Activated naive CD8-positive, alpha-beta T cell treated with anti-CD3 and anti-CD28 coated beads for 36 hours (primary cell): Measurements from ENCODE around the gene CEP112. TPM values are rescaled to one million over a fixed set of nuclear protein-coding genes. Genes with fewer than 3 reads are reported as not detected.
A peak's percentile ranks its signal among the peaks of the same experiment; 100 is the strongest.

Experiments
- DNase-seq: peaks from one replicate; pipeline ENCODE4 v3.0.0; 2021
- H3K27ac Mint-ChIP-seq: one replicate; pipeline ENCODE4 v1.8.0; 2022; ENCODE audit warnings: mild to moderate bottlenecking, moderate library complexity, mixed read lengths
- H3K27me3 Mint-ChIP-seq: one replicate; pipeline ENCODE4 v1.8.0; 2022; ENCODE audit warnings: mild to moderate bottlenecking, mixed read lengths
- H3K36me3 Mint-ChIP-seq: one replicate; pipeline ENCODE4 v1.8.0; 2021; ENCODE audit warnings: mild to moderate bottlenecking, mixed read lengths
- H3K4me1 Mint-ChIP-seq: one replicate; pipeline ENCODE4 v1.8.0; 2021; ENCODE audit warnings: mixed read lengths
- H3K4me3 Mint-ChIP-seq: one replicate; pipeline ENCODE4 v1.8.0; 2022; ENCODE audit warnings: mild to moderate bottlenecking, moderate library complexity, mixed read lengths
- H3K9me3 Mint-ChIP-seq: one replicate; pipeline ENCODE4 v1.8.0; 2022; ENCODE audit warnings: mixed read lengths
- total RNA-seq, 2 experiments: library from RNA; stranded (reverse); gene quantifications; one replicate each; pipeline ENCODE4 v1.2.3, GENCODE V29; 2021

The CEP112 gene
- total RNA-seq, 2 experiments from 2014 or later, result 0.54 to 1.3 TPM

DNA sequence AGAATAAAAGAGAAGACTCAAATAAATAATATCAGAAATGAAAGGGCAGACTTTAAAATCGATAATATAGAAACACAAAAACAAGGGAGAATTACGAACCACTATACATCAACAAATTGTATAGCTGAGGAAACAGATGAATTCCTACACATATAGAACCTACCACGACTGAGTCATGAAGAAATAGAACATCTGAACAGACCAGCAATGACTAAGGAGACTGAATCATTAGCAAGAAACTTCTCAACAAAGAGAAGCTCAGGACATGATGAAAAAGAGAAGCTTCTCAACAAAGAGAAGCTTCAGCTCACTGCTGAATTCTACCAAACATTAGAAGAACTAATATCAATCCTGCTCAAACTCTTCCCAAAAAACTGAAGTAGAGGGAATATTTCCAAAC, 255.9 kb downstream of the CEP112 start:
- H3K27me3 Mint-ChIP-seq, result no peaks in the 10 kb centered on the region
- no peak for DNase-seq
- H3K36me3 Mint-ChIP-seq, result no peaks in the 10 kb centered on the region
- no peak overlapping the region for H3K27ac Mint-ChIP-seq
- peaks cover 11% of the 10 kb centered on the region for H3K9me3 Mint-ChIP-seq
- no peak overlapping the region for H3K4me3 Mint-ChIP-seq
- no peaks in the 10 kb centered on the region for H3K4me1 Mint-ChIP-seq

DNA sequence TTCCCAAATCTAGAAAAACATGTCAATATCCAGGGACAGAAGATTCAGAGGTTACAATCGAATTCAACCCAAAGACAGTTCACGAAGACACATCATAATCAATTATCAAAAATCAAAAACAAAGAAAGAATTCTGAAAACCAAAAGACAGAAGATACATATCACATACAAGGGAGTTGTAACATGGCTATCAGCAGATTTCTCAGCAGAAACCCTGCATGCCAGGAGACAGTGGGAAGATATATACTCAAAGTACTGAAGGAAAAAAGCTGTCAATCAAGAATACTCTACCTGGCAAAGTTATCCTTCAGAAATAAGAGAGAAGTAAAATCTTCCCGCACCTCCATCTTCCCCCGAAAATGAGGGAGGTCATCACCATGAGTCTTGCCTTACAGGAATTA, 258.6 kb downstream of the CEP112 start:
- Mint-ChIP-seq H3K4me1 (no peaks in the 10 kb centered on the region), H3K27me3 (no peaks in the 10 kb centered on the region), H3K4me3 (no peak overlapping the region), H3K27ac (no peak overlapping the region), H3K9me3 (peaks cover 11% of the 10 kb centered on the region), H3K36me3 (no peaks in the 10 kb centered on the region)
- DNase-seq, result no peak

DNA sequence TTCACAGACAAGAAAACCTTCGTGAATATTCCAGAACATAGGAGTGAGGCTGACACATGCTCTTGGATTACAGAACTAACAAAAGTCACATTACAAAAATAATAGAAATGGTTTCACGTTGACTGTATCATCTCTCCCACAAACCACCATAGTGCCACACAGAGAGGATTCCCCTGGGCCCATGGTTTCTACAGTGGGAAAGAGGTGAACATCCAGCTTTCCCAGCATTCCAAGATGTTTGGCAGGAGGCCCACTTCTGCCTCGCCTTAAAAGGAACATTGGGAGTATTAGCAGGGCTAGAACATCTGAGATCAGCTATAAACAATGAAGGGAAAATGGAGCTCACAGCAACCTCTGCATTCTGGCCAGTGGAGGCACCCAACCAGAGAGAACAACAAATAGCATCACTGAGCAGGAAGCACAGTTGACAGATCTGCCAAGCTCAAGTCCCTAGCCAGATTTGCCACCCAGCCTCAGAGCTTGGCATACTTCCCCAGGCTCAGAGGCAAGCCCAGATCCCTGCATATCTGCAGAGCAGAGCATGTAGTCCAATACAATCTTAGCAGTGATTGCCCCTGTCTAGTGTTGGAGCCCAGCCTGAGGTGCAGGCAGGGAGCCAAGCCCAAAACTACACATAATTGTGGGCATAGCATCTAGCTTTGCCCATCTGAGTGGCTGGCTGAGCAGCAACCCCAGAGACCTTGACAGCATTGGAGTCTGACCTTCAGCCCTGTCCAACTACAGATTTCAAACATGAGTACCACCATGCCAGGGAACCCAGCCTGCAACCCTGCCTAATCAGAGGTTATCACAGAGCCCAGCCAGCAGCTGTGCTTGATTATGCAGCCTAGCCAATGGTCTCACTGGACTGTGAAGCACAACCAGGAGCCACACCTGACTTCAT, 260.4 kb downstream of the CEP112 start:
- DNase-seq, result no peak
- Mint-ChIP-seq H3K36me3 (peaks cover 3% of the 10 kb centered on the region), H3K4me1 (no peaks in the 10 kb centered on the region)

DNA sequence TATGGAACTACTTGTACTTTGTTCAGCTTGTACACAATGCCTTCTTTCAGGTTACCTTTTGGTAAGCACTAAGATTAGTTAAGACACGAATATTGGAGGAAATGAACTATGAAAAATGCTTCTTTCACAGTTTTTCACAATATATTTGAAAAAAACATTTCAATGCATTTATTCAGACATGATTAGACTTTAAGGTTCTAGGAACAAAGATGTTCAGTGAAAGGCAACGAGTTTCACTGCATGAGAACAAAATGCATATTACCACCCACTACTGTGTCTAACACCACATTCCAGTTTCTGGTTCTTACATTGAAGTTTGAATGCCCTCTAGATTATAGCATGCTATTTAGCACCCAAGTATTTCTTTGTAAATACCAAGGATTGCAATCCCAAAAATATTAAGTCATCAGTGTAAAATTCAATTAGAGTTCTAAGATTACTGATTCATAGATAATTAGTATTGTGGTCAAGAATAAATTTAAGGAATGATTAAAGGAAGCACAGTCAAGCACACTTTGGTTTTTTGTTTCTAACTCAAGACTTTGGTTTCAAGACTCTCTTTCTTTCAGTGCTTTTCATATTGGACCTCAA, 261.7 kb downstream of the CEP112 start:
- no peak overlapping the region for H3K4me3 Mint-ChIP-seq
- no peak for DNase-seq
- H3K36me3 Mint-ChIP-seq, result peaks cover 3% of the 10 kb centered on the region
- H3K4me1 Mint-ChIP-seq, result no peaks in the 10 kb centered on the region
- peaks cover 11% of the 10 kb centered on the region for H3K9me3 Mint-ChIP-seq
- no peaks in the 10 kb centered on the region for H3K27me3 Mint-ChIP-seq
- no peak overlapping the region for H3K27ac Mint-ChIP-seq

More for the DNA sequence above, 260.4 kb downstream of the CEP112 start:
- H3K9me3 Mint-ChIP-seq, result peaks cover 11% of the 10 kb centered on the region
- H3K4me3 Mint-ChIP-seq, result no peak overlapping the region
- H3K27me3 Mint-ChIP-seq, result no peaks in the 10 kb centered on the region
- H3K27ac Mint-ChIP-seq, result no peak overlapping the region

DNA sequence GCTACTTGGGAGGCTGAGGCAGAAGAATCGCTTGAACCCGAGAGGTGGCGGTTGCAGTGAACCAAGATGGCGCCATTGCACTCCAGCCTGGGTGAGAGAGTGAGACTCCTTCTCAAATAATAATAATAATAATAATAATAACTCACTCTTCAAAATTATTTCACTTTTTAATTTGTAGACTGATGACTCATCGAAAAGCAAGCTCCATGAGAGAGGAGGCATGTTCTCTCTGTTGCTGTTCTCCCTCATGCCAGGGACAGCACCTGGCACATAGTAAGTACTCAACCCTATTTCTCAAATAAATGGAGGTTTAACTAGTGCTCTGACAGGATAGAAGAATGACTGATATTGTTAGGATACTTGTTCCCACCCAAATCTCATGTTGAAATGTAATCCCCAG, 265.3 kb downstream of the CEP112 start:
- peaks cover 3% of the 10 kb centered on the region for H3K36me3 Mint-ChIP-seq
- H3K27ac Mint-ChIP-seq, result no peak overlapping the region
- DNase-seq, result no peak
- no peak overlapping the region for H3K4me3 Mint-ChIP-seq
- no peaks in the 10 kb centered on the region for H3K27me3 Mint-ChIP-seq
- no peaks in the 10 kb centered on the region for H3K9me3 Mint-ChIP-seq
- no peaks in the 10 kb centered on the region for H3K4me1 Mint-ChIP-seq

DNA sequence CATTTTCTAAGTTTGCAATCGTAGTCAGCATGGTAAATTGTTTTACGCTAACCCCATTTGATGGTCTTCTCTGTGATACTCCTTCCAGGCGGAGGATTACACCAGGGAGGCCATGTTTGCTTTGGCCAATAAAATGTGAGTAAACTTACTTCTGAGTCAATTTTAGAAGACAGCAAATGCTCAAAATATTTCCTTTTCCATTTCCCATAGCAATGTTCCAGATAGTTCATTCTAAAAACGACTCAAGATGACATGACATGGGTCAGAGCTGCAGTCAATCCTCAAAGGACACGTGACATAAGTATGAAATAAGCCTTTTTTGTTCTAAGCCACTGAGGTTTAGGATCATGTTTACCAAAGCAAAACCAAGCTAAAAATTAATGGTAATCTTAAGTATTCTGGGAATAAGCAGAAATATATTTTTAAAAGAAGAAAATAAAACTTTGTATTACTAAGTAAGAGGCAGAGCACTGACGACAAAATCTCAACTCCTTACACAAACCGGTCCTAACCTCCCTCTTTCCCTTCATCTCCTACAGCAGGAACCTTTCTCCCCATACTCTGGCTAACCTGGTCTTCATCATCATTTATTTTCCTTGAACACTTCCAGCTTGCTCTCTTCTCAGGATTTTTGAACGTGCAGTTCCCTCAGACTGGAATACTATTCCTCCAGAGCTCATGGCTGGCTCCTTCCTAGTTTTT, 266.2 kb downstream of the CEP112 start:
- Mint-ChIP-seq H3K27me3 (no peaks in the 10 kb centered on the region), H3K4me1 (no peaks in the 10 kb centered on the region), H3K36me3 (peaks cover 3% of the 10 kb centered on the region), H3K9me3 (no peaks in the 10 kb centered on the region), H3K4me3 (no peak overlapping the region), H3K27ac (no peak overlapping the region)
- DNase-seq, result no peak

DNA sequence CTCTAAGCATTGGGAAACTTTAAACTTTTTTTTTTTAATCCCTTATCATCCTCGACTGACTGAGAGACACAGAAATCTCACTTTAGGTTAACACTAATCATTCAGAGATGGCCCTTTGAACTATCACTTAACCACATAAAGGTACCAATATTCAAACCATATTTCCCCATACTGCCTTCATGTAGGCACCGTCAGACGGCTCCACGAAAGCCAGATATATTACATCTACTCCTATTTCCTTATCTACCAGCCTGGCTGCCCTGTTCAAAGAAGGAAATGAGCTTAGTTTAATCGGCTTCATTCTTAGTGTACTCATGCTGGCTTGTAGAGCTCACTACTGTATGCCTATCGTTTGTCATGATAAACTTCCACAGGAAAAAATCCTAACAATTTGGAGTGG, 270.9 kb downstream of the CEP112 start:
- Mint-ChIP-seq H3K4me1 (no peaks in the 10 kb centered on the region), H3K4me3 (no peak overlapping the region)

DNA sequence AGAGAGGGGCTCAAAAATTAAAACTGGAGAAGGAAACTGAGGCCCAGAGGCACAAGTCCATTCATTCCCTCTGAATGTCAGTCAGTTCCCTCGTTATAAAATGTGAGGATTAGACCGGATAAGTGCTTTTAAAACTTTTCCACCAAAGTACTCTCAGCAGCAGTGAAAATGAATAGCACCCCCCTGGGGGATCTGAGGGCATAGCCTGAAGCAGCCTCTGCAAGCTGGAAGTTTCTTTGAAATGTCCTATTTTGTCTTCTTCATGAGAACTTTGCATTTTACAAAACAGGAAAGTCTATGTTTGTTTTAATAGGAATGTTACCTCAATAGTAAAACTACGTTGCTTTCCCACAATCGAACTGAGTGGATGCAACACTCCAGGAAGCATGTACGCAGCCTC, 273.0 kb downstream of the CEP112 start:
- no peak for DNase-seq
- H3K4me3 Mint-ChIP-seq, result no peak overlapping the region
- peaks cover 6% of the 10 kb centered on the region for H3K9me3 Mint-ChIP-seq
- H3K27me3 Mint-ChIP-seq, result no peaks in the 10 kb centered on the region
- no peak overlapping the region for H3K27ac Mint-ChIP-seq
- peaks cover 3% of the 10 kb centered on the region for H3K36me3 Mint-ChIP-seq
- peaks cover 11% of the 10 kb centered on the region for H3K4me1 Mint-ChIP-seq

More for the DNA sequence above, 270.9 kb downstream of the CEP112 start:
- no peak for DNase-seq
- no peak overlapping the region for H3K27ac Mint-ChIP-seq
- no peaks in the 10 kb centered on the region for H3K9me3 Mint-ChIP-seq
- H3K27me3 Mint-ChIP-seq, result no peaks in the 10 kb centered on the region
- H3K36me3 Mint-ChIP-seq, result no peaks in the 10 kb centered on the region

DNA sequence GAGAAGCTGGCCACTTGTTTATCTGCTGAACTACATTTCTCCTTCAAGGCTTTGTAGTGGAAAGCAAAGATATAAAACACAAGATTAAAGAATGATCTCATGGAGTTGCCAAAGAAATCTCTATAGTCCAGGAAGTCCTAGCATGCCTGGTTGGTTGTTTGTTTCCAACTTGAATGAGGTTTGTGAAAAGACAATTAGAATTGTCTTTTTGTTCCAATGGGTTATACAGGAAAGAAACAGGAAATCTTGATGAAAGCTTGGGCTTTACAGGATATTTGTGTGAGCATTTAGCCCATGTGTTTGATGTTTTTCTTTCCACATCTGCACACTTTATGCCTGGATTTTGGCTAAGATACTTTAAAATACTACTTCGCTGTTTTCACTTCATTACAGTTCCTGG, 273.4 kb downstream of the CEP112 start:
- peaks cover 6% of the 10 kb centered on the region for H3K9me3 Mint-ChIP-seq
- H3K27me3 Mint-ChIP-seq, result no peaks in the 10 kb centered on the region
- H3K4me3 Mint-ChIP-seq, result no peak overlapping the region
- H3K4me1 Mint-ChIP-seq, result peaks cover 11% of the 10 kb centered on the region
- no peak overlapping the region for H3K27ac Mint-ChIP-seq
- peaks cover 3% of the 10 kb centered on the region for H3K36me3 Mint-ChIP-seq
- DNase-seq, result no peak

DNA sequence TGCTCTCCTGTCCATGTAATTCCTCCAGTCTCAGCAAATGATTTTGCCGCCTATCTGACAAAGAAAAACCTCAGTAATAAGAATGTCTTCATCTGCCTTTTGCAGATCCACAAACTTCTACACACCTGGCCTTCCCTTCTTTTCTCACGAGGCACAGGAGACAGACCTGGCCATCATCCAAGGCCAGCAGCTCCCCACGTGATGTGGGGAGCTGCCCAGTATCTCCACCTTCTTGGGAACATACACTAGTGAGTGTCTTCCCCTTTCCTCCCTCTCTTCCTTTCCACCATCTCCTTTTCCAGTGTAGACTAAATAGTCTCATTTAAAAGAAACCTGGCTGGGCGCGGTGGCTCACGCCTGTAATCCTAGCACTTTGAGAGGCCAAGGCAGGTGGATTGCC, 274.4 kb downstream of the CEP112 start:
- Mint-ChIP-seq H3K27ac (no peak overlapping the region), H3K4me1 (peaks cover 11% of the 10 kb centered on the region)

DNA sequence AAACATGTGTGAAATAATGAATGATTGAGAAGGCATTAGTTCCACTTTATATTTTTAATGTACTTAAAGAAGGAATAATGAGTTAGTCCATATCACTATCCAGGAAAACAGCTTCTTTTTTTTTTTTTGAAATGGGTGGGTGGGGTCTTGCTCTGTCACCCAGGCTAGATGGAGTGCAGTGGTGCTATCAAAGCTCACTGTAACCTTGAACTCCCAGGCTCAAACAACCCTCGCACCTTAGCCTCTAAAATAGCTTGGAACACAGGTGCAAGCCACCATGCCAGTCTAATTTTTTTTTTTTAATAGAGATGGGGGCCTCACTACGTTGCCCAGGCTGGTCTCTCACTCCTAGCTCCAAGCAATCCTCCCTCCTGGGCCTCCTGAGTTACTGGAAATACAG, 275.5 kb downstream of the CEP112 start:
- no peak overlapping the region for H3K27ac Mint-ChIP-seq
- H3K9me3 Mint-ChIP-seq, result peaks cover 13% of the 10 kb centered on the region
- peaks cover 4% of the 10 kb centered on the region for H3K36me3 Mint-ChIP-seq
- no peak overlapping the region for H3K4me3 Mint-ChIP-seq
- no peaks in the 10 kb centered on the region for H3K27me3 Mint-ChIP-seq
- H3K4me1 Mint-ChIP-seq, result peaks cover 11% of the 10 kb centered on the region
- no peak for DNase-seq

More for the DNA sequence above, 274.4 kb downstream of the CEP112 start:
- DNase-seq, result no peak
- Mint-ChIP-seq H3K4me3 (no peak overlapping the region), H3K36me3 (peaks cover 3% of the 10 kb centered on the region), H3K9me3 (peaks cover 6% of the 10 kb centered on the region), H3K27me3 (no peaks in the 10 kb centered on the region)

DNA sequence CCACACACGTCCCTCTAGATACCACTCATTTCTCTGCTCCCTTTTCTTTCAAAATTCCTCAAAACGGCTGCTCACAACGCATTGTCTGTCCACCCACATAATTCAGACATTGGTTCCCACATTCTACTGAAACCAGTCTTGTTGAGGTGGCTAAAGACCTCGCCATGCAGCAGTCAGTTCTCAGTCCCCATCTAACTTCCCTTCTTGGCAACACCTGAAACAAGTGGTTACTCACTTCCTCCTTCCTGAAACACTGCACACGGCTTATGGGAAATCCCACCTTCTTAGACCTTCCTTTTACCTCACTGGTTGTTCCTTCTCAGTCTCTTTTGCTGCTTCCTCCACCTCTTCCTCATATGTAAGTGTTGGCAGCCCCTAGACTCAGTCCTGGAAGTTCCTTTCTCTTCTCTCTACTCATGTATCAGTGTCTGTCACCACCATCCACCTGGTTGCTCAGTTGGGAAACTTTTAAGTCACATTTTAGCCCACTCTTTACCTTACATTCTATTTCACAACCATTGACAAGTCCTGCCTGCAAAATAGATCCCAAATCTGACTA, 277.1 kb downstream of the CEP112 start:
- peaks cover 13% of the 10 kb centered on the region for H3K36me3 Mint-ChIP-seq
- peaks cover 24% of the 10 kb centered on the region for H3K9me3 Mint-ChIP-seq
- no peaks in the 10 kb centered on the region for H3K27me3 Mint-ChIP-seq
- peaks cover 11% of the 10 kb centered on the region for H3K4me1 Mint-ChIP-seq
- H3K27ac Mint-ChIP-seq, result peak overlapping the region; percentile 76
- peak; percentile 1 for DNase-seq
- no peak overlapping the region for H3K4me3 Mint-ChIP-seq

DNA sequence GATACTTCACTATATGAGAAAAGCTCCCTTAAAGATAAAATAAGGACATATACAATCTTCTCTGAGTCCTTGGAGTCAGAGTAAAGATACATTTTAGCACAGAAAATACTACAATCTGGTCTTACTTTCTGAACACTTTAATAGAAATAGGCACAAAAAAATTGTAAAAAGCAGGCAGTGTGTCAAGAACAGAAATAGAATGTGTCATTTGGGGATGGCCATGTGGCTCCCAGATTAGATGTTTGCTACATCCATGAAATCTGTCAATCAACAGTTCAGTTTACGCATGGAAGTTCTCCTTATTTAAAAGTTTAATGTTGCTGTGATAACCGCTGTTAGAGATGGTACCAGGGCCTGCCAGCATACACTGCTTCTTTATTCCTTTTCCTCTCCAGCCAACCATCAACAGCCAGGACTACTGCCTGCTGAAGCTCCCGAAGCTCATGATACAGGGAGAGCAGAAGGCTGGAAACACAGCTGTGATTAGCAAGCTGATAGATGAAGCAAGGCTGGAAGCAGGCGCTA, 278.5 kb downstream of the CEP112 start:
- no peak overlapping the region for H3K27ac Mint-ChIP-seq
- peaks cover 13% of the 10 kb centered on the region for H3K36me3 Mint-ChIP-seq
- peaks cover 11% of the 10 kb centered on the region for H3K4me1 Mint-ChIP-seq
- peaks cover 28% of the 10 kb centered on the region for H3K9me3 Mint-ChIP-seq
- H3K4me3 Mint-ChIP-seq, result no peak overlapping the region
- no peaks in the 10 kb centered on the region for H3K27me3 Mint-ChIP-seq
- DNase-seq, result no peak

DNA sequence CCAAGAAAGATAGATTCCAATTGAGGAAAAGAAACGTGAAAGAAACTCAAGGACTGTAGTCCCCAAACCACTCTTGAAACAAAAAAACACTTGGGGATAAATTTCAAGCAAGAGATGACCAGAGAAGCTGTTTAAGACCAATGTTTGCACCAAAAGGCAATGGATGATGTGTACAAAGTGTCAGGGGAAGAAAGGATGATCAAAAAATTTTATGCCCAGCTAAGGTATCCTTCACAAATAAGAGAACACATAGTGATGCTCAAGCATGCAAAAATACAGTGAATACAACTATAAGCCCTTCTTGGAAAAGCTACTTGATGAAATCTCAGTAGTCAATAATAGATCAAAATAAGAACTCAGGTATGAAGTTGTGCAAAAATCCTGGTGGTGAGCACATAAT, 281.1 kb downstream of the CEP112 start:
- Mint-ChIP-seq H3K27ac (no peak overlapping the region), H3K4me1 (peaks cover 11% of the 10 kb centered on the region), H3K27me3 (no peaks in the 10 kb centered on the region), H3K9me3 (peaks cover 27% of the 10 kb centered on the region), H3K36me3 (peaks cover 12% of the 10 kb centered on the region), H3K4me3 (no peak overlapping the region)
- DNase-seq, result no peak
